ENCODE data around the gene RAB26. TPM values are rescaled to one million over a fixed set of nuclear protein-coding genes. Genes with fewer than 3 reads are reported as not detected.

RAB26 gene
- polyA plus RNA-seq, 1 donor from 2014 or later: 4.9 TPM

DNA sequence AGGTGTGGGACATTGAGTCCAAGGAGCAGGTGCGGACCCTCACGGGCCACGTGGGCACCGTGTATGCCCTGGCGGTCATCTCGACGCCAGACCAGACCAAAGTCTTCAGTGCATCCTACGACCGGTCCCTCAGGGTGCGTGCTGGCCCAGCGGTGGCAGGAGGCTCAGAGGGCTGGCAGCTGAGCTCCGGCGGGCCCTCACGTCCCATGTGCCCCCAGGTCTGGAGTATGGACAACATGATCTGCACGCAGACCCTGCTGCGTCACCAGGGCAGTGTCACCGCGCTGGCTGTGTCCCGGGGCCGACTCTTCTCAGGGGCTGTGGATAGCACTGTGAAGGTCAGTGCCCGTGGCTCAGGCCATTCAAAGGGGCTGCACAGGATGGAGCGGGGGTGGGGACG is 27.6 kb downstream of the RAB26 start:
- Histone ChIP-seq H3K9ac (ENCODE audit: low read length) (no peak overlapping the region), H3K36me3 (ENCODE audit: insufficient read depth, low read length) (no peaks in the 10 kb centered on the region), H3K4me2 (ENCODE audit: low read length) (no peak overlapping the region), H3K4me3 (ENCODE audit: low read length) (no peak overlapping the region), H4K20me1 (ENCODE audit: insufficient read depth) (no peaks in the 10 kb centered on the region), H3K79me2 (replicated peaks; ENCODE audit: insufficient read depth, low read length) (no peaks in the 10 kb centered on the region), H3K27ac (ENCODE audit: low read length) (no peak overlapping the region), H3K9me2 (ENCODE audit: insufficient read depth, low read length) (no peaks in the 10 kb centered on the region), H2AFZ (ENCODE audit: low read depth, low read length) (no peak overlapping the region), H3K9me3 (ENCODE audit: low read length) (no peaks in the 10 kb centered on the region), H3F3A (ENCODE audit: insufficient read depth, low read length, poor library complexity, severe bottlenecking) (no peaks in the 10 kb centered on the region), H3K27me3 (ENCODE audit: insufficient read depth, low read depth, low read length) (no peaks in the 10 kb centered on the region)
- TF ChIP-seq EZH2 (IDR thresholded peaks at IDR 0.05; ENCODE audit: borderline replicate concordance, insufficient read depth, low read length, poor library complexity, severe bottlenecking) (no peak), SMC3 (conservative IDR thresholded peaks at IDR 0.05; ENCODE audit: poor library complexity) (no peak), POLR2AphosphoS5 (IDR thresholded peaks at IDR 0.05) (no peak), TAF1 (IDR thresholded peaks at IDR 0.05; ENCODE audit: low read depth) (no peak), RAD21 (conservative IDR thresholded peaks at IDR 0.05) (no peak)
- TF ChIP-seq, protein P1, sequence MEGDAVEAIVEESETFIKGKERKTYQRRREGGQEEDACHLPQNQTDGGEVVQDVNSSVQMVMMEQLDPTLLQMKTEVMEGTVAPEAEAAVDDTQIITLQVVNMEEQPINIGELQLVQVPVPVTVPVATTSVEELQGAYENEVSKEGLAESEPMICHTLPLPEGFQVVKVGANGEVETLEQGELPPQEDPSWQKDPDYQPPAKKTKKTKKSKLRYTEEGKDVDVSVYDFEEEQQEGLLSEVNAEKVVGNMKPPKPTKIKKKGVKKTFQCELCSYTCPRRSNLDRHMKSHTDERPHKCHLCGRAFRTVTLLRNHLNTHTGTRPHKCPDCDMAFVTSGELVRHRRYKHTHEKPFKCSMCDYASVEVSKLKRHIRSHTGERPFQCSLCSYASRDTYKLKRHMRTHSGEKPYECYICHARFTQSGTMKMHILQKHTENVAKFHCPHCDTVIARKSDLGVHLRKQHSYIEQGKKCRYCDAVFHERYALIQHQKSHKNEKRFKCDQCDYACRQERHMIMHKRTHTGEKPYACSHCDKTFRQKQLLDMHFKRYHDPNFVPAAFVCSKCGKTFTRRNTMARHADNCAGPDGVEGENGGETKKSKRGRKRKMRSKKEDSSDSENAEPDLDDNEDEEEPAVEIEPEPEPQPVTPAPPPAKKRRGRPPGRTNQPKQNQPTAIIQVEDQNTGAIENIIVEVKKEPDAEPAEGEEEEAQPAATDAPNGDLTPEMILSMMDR (IDR thresholded peaks at IDR 0.05; ENCODE audit: poor library complexity, severe bottlenecking): no peak
- TF ChIP-seq, protein P2, sequence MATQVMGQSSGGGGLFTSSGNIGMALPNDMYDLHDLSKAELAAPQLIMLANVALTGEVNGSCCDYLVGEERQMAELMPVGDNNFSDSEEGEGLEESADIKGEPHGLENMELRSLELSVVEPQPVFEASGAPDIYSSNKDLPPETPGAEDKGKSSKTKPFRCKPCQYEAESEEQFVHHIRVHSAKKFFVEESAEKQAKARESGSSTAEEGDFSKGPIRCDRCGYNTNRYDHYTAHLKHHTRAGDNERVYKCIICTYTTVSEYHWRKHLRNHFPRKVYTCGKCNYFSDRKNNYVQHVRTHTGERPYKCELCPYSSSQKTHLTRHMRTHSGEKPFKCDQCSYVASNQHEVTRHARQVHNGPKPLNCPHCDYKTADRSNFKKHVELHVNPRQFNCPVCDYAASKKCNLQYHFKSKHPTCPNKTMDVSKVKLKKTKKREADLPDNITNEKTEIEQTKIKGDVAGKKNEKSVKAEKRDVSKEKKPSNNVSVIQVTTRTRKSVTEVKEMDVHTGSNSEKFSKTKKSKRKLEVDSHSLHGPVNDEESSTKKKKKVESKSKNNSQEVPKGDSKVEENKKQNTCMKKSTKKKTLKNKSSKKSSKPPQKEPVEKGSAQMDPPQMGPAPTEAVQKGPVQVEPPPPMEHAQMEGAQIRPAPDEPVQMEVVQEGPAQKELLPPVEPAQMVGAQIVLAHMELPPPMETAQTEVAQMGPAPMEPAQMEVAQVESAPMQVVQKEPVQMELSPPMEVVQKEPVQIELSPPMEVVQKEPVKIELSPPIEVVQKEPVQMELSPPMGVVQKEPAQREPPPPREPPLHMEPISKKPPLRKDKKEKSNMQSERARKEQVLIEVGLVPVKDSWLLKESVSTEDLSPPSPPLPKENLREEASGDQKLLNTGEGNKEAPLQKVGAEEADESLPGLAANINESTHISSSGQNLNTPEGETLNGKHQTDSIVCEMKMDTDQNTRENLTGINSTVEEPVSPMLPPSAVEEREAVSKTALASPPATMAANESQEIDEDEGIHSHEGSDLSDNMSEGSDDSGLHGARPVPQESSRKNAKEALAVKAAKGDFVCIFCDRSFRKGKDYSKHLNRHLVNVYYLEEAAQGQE (IDR thresholded peaks at IDR 0.05; ENCODE audit: borderline replicate concordance): no peak

DNA sequence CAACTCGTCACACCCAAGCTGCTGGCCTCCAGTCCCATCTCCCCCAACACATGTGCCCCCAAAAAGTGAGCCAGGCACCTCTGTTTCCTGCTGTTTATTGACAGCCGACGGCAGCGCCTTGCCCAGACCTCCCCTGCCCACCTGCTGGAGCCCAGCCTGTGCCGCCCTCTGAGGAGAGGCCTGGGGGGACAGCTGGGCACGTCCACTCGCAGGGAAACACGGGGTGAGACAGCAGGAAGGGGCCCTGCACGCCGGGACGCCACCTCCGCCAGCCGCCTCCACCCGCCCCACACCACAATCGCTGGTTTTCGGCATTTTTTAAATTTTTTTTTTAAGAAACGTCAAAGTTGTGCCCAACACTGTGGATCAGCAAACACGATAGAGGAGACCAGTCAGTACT is 28.7 kb downstream of the RAB26 start:
- Histone ChIP-seq H3K36me3 (ENCODE audit: insufficient read depth, low read length) (no peaks in the 10 kb centered on the region), H3K9ac (ENCODE audit: low read length) (no peak overlapping the region), H3F3A (ENCODE audit: insufficient read depth, low read length, poor library complexity, severe bottlenecking) (no peaks in the 10 kb centered on the region), H3K4me3 (ENCODE audit: low read length) (no peak overlapping the region), H3K27me3 (ENCODE audit: insufficient read depth, low read depth, low read length) (no peaks in the 10 kb centered on the region), H3K79me2 (replicated peaks; ENCODE audit: insufficient read depth, low read length) (no peaks in the 10 kb centered on the region), H3K9me2 (ENCODE audit: insufficient read depth, low read length) (no peaks in the 10 kb centered on the region), H3K9me3 (ENCODE audit: low read length) (no peaks in the 10 kb centered on the region), H4K20me1 (ENCODE audit: insufficient read depth) (no peaks in the 10 kb centered on the region), H3K4me2 (ENCODE audit: low read length) (no peak overlapping the region), H3K27ac (ENCODE audit: low read length) (no peak overlapping the region), H2AFZ (ENCODE audit: low read depth, low read length) (no peak overlapping the region)
- TF ChIP-seq POLR2AphosphoS5 (IDR thresholded peaks at IDR 0.05): no peak
- no peak for TF ChIP-seq SMC3 (conservative IDR thresholded peaks at IDR 0.05; ENCODE audit: poor library complexity)
- TF ChIP-seq, protein P1 (IDR thresholded peaks at IDR 0.05; ENCODE audit: poor library complexity, severe bottlenecking): no peak
- TF ChIP-seq TAF1 (IDR thresholded peaks at IDR 0.05; ENCODE audit: low read depth): no peak
- TF ChIP-seq EZH2 (IDR thresholded peaks at IDR 0.05; ENCODE audit: borderline replicate concordance, insufficient read depth, low read length, poor library complexity, severe bottlenecking): no peak
- TF ChIP-seq EP300 (conservative IDR thresholded peaks at IDR 0.05; ENCODE audit: poor library complexity, severe bottlenecking): no peak
- no peak for TF ChIP-seq MXI1 (conservative IDR thresholded peaks at IDR 0.05; ENCODE audit: poor library complexity, severe bottlenecking)
- no peak for TF ChIP-seq RAD21 (conservative IDR thresholded peaks at IDR 0.05)
